ENCODE data around the gene TMEM167B.

The TMEM167B gene

GRCh38 chr1:109094871-109095270, 4.3 kb downstream of the TMEM167B start:
- no peak for TF ChIP-seq EZH2 (IDR thresholded peaks at IDR 0.05; ENCODE audit: borderline replicate concordance, low read depth, low read length, severe bottlenecking)
- TF ChIP-seq, protein P1, sequence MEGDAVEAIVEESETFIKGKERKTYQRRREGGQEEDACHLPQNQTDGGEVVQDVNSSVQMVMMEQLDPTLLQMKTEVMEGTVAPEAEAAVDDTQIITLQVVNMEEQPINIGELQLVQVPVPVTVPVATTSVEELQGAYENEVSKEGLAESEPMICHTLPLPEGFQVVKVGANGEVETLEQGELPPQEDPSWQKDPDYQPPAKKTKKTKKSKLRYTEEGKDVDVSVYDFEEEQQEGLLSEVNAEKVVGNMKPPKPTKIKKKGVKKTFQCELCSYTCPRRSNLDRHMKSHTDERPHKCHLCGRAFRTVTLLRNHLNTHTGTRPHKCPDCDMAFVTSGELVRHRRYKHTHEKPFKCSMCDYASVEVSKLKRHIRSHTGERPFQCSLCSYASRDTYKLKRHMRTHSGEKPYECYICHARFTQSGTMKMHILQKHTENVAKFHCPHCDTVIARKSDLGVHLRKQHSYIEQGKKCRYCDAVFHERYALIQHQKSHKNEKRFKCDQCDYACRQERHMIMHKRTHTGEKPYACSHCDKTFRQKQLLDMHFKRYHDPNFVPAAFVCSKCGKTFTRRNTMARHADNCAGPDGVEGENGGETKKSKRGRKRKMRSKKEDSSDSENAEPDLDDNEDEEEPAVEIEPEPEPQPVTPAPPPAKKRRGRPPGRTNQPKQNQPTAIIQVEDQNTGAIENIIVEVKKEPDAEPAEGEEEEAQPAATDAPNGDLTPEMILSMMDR (IDR thresholded peaks at IDR 0.05; ENCODE audit: borderline replicate concordance, extremely low read depth, low read length, poor library complexity, severe bottlenecking), result no peak
- Histone ChIP-seq H3K4me3 (ENCODE audit: low read depth in 1 of 2, low read length in 2 of 2) (no peak overlapping the region), H2AFZ (ENCODE audit: low read depth, low read length) (no peak overlapping the region), H4K20me1 (ENCODE audit: insufficient read depth, low read length) (peaks cover 7% of the 10 kb centered on the region; the same call in 1 of the 2 replicates), H3K4me1 (ENCODE audit: insufficient read depth, low read length) (peaks cover 33% of the 10 kb centered on the region), H3K36me3 (ENCODE audit: insufficient read depth, low read length) (peaks cover 22% of the 10 kb centered on the region), H3K27ac (ENCODE audit: low read length) (no peak overlapping the region), H3K9ac (ENCODE audit: low read depth, low read length) (no peak overlapping the region), H3K79me2 (ENCODE audit: insufficient read depth, low read length) (peaks cover 45% of the 10 kb centered on the region), H3K27me3 (ENCODE audit: insufficient read depth, low read length, poor library complexity) (no peaks in the 10 kb centered on the region), H3K9me3 (ENCODE audit: insufficient read depth, low read length, severe bottlenecking) (no peaks in the 10 kb centered on the region), H3K4me2 (ENCODE audit: insufficient read depth, low read length) (no peak overlapping the region)
- no peak for DNase-seq
- ATAC-seq (ENCODE audit: insufficient read depth, low read depth), result no peak

- Histone ChIP-seq H3K27me3 (ENCODE audit: insufficient read depth, low read length, poor library complexity) (no peaks in the 10 kb centered on the region), H3K9me3 (ENCODE audit: insufficient read depth, low read length, severe bottlenecking) (no peaks in the 10 kb centered on the region), H3K27ac (ENCODE audit: low read length) (no peak overlapping the region), H3K4me1 (ENCODE audit: insufficient read depth, low read length) (peaks cover 29% of the 10 kb centered on the region), H3K9ac (ENCODE audit: low read depth, low read length) (no peak overlapping the region), H4K20me1 (ENCODE audit: insufficient read depth, low read length) (peaks cover 7% of the 10 kb centered on the region; the same call in 1 of the 2 replicates), H3K79me2 (ENCODE audit: insufficient read depth, low read length) (peaks cover 44% of the 10 kb centered on the region), H3K4me3 (ENCODE audit: low read depth in 1 of 2, low read length in 2 of 2) (no peak overlapping the region), H3K36me3 (ENCODE audit: insufficient read depth, low read length) (peaks cover 26% of the 10 kb centered on the region), H3K4me2 (ENCODE audit: insufficient read depth, low read length) (no peak overlapping the region), H2AFZ (ENCODE audit: low read depth, low read length) (no peak overlapping the region)
- no peak for DNase-seq
- no peak for ATAC-seq (ENCODE audit: insufficient read depth, low read depth)
- TF ChIP-seq, protein P1 (IDR thresholded peaks at IDR 0.05; ENCODE audit: borderline replicate concordance, extremely low read depth, low read length, poor library complexity, severe bottlenecking), result no peak
Observed at GRCh38 chr1:109095631-109096030, 5.1 kb downstream of the TMEM167B start.

DNA sequence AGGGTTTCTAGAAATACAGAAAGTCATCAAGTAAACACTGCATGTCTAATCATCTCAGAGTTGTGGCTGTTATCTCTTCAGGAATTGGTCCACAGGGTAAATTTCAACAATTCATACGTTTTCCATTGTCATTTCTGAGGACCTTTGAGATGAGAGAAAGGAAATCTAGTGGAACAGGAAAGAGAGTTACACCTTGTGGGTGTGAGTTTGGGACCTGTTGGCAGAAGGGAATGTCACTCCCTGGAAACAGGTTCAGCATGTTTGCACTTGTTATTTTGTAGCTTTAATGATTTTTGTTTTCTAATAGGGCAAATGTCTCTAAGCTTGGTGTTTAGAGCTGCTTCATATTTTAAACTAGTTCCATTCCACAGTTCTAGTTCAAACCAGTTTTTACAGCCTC, 5.6 kb downstream of the TMEM167B start:
- Histone ChIP-seq H3K9me3 (ENCODE audit: insufficient read depth, low read length, severe bottlenecking) (no peaks in the 10 kb centered on the region), H3K36me3 (ENCODE audit: insufficient read depth, low read length) (peaks cover 26% of the 10 kb centered on the region), H3K79me2 (ENCODE audit: insufficient read depth, low read length) (peaks cover 44% of the 10 kb centered on the region), H2AFZ (ENCODE audit: low read depth, low read length) (no peak overlapping the region), H3K4me3 (ENCODE audit: low read depth in 1 of 2, low read length in 2 of 2) (no peak overlapping the region), H4K20me1 (ENCODE audit: insufficient read depth, low read length) (peaks cover 5% of the 10 kb centered on the region; the same call in 1 of the 2 replicates), H3K4me1 (ENCODE audit: insufficient read depth, low read length) (peaks cover 31% of the 10 kb centered on the region), H3K27ac (ENCODE audit: low read length) (no peak overlapping the region), H3K4me2 (ENCODE audit: insufficient read depth, low read length) (no peak overlapping the region), H3K27me3 (ENCODE audit: insufficient read depth, low read length, poor library complexity) (no peaks in the 10 kb centered on the region), H3K9ac (ENCODE audit: low read depth, low read length) (no peak overlapping the region)
- no peak for DNase-seq
- no peak for ATAC-seq (ENCODE audit: insufficient read depth, low read depth)
- no peak for TF ChIP-seq EZH2 (IDR thresholded peaks at IDR 0.05; ENCODE audit: borderline replicate concordance, low read depth, low read length, severe bottlenecking)
- TF ChIP-seq, protein P1 (IDR thresholded peaks at IDR 0.05; ENCODE audit: borderline replicate concordance, extremely low read depth, low read length, poor library complexity, severe bottlenecking), result no peak

Data from DND-41 (cell line).